Glutamatergic neuron (in vitro differentiated cells): Measurements from ENCODE around the gene SYNE1. TPM values are rescaled to one million over a fixed set of nuclear protein-coding genes. Genes with fewer than 3 reads are reported as not detected.
A peak's percentile ranks its signal among the peaks of the same experiment; 100 is the strongest.

ENCODE experiments used
- DNase-seq: peaks from one replicate; pipeline ENCODE4 v3.0.0; 2022
- H3K27ac Mint-ChIP-seq: one replicate; pipeline ENCODE4 v1.8.0; 2020; ENCODE audit warnings: mild to moderate bottlenecking, mixed read lengths, inconsistent platforms; ENCODE audit not compliant: unreplicated experiment
- H3K27me3 Mint-ChIP-seq: one replicate; pipeline ENCODE4 v1.8.0; 2020; ENCODE audit warnings: mild to moderate bottlenecking, moderate library complexity, mixed read lengths, inconsistent platforms; ENCODE audit not compliant: unreplicated experiment
- H3K36me3 Mint-ChIP-seq: one replicate; pipeline ENCODE4 v1.8.0; 2020; ENCODE audit warnings: mild to moderate bottlenecking, mixed read lengths, inconsistent platforms; ENCODE audit not compliant: unreplicated experiment
- H3K4me1 Mint-ChIP-seq: one replicate; pipeline ENCODE4 v1.8.0; 2020; ENCODE audit warnings: mild to moderate bottlenecking, low read depth, mixed read lengths, inconsistent platforms; ENCODE audit not compliant: unreplicated experiment
- H3K4me3 Mint-ChIP-seq: one replicate; pipeline ENCODE4 v1.8.0; 2020; ENCODE audit warnings: mild to moderate bottlenecking, mixed read lengths, inconsistent platforms; ENCODE audit not compliant: unreplicated experiment
- H3K9me3 Mint-ChIP-seq: one replicate; pipeline ENCODE4 v1.8.0; 2020; ENCODE audit warnings: mild to moderate bottlenecking, moderate library complexity, mixed read lengths, inconsistent platforms; ENCODE audit not compliant: unreplicated experiment
- CTCF ChIP-seq: fragments of 200-600 bp; sonication (generic); IDR thresholded peaks from one replicate; pipeline ENCODE4 v1.5.0; 2021; ENCODE audit not compliant: partially characterized antibody, unreplicated experiment
- total RNA-seq: library from RNA; stranded (reverse); fragmentation: NEBNext Ultra II Directional; extraction: Animal tissue kit (Norgen Biotek cat#: 25700); gene quantifications from one replicate; pipeline ENCODE4 v1.2.1, GENCODE V29; 2021; ENCODE audit not compliant: unreplicated experiment

Gene SYNE1
- total RNA-seq, 1 donor from 2014 or later: 23.4 TPM

- H3K4me1 Mint-ChIP-seq: peaks cover 22% of the 10 kb centered on the region
- peaks cover 4% of the 10 kb centered on the region for H3K9me3 Mint-ChIP-seq
- H3K27ac Mint-ChIP-seq: peak overlapping the region; percentile 100
- no peaks in the 10 kb centered on the region for H3K27me3 Mint-ChIP-seq
- H3K4me3 Mint-ChIP-seq: peak overlapping the region; percentile 100
- TF ChIP-seq CTCF: peak; percentile 70
- DNase-seq: peak; percentile 92
- H3K36me3 Mint-ChIP-seq: no peaks in the 10 kb centered on the region
These were observed 335.2 kb downstream of the SYNE1 start for GRCh38 chr6:152301765-152302568.

GRCh38 chr6:152301021-152301764 lies 336.0 kb downstream of the SYNE1 start:
- H3K4me3 Mint-ChIP-seq: peak overlapping the region; percentile 100
- H3K27ac Mint-ChIP-seq: peak overlapping the region; percentile 100
- H3K36me3 Mint-ChIP-seq: no peaks in the 10 kb centered on the region
- peaks cover 23% of the 10 kb centered on the region for H3K4me1 Mint-ChIP-seq
- TF ChIP-seq CTCF: no peak
- H3K9me3 Mint-ChIP-seq: peaks cover 4% of the 10 kb centered on the region
- DNase-seq: no peak
- no peaks in the 10 kb centered on the region for H3K27me3 Mint-ChIP-seq

GRCh38 chr6:152300517-152300916 lies 336.6 kb downstream of the SYNE1 start:
- H3K36me3 Mint-ChIP-seq: no peaks in the 10 kb centered on the region
- no peaks in the 10 kb centered on the region for H3K27me3 Mint-ChIP-seq
- H3K4me3 Mint-ChIP-seq: peak overlapping the region; percentile 100
- no peak for DNase-seq
- H3K4me1 Mint-ChIP-seq: peaks cover 23% of the 10 kb centered on the region
- peaks cover 4% of the 10 kb centered on the region for H3K9me3 Mint-ChIP-seq
- H3K27ac Mint-ChIP-seq: peak overlapping the region; percentile 100
- no peak for TF ChIP-seq CTCF

GRCh38 chr6:152298848-152299735 lies 338.1 kb downstream of the SYNE1 start:
- peaks cover 23% of the 10 kb centered on the region for H3K4me1 Mint-ChIP-seq
- no peaks in the 10 kb centered on the region for H3K27me3 Mint-ChIP-seq
- no peaks in the 10 kb centered on the region for H3K36me3 Mint-ChIP-seq
- H3K27ac Mint-ChIP-seq: no peak overlapping the region
- DNase-seq: no peak
- peaks cover 4% of the 10 kb centered on the region for H3K9me3 Mint-ChIP-seq
- no peak overlapping the region for H3K4me3 Mint-ChIP-seq
- TF ChIP-seq CTCF: no peak
